Measurements from ENCODE around the gene GDPGP1.
"Not testable (repeated sequence)": the region's sequence is repeated elsewhere in the genome, so short reads cannot be mapped to it uniquely, and the experiment has no call there.

DNA sequence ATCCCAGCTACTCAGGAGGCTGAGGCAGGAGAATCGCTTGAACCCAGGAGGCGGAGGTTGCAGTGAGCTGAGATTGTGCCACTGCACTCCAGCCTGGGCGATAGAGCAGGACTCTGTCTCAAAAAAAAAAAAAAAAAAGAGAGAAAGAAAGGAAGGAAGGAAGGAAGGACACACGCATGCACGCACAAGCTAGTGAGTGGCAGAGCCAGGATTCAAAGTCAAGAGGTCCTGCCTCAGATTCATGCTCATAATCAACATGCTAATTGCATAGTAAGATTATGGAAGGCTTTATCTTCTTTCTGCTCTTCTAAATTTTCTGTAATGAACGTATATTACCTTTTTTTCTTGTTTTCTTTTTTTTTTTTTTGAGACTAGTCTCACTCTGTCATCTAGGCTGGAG is 26.7 kb downstream of the GDPGP1 start:
- not testable (repeated sequence) for TF ChIP-seq CTCF (conservative IDR thresholded peaks at IDR 0.05; ENCODE audit: low read depth in 2 of 2); REST (IDR thresholded peaks at IDR 0.05; ENCODE audit: unreplicated experiment); STAT1 (IDR thresholded peaks at IDR 0.05; ENCODE audit: unreplicated experiment); CREB1 (CRISPR knock-in tag; IDR thresholded peaks at IDR 0.05; ENCODE audit: low read depth); EZH2 (IDR thresholded peaks at IDR 0.05; ENCODE audit: low read depth, unreplicated experiment); POLR2AphosphoS5 (IDR thresholded peaks at IDR 0.05; ENCODE audit: low read depth); ZNF331 (CRISPR knock-in tag; IDR thresholded peaks at IDR 0.05; ENCODE audit: low read depth); EZH2phosphoT487 (IDR thresholded peaks at IDR 0.05; ENCODE audit: unreplicated experiment); ZNF114 (CRISPR knock-in tag; IDR thresholded peaks at IDR 0.05); JUNB (IDR thresholded peaks at IDR 0.05; ENCODE audit: unreplicated experiment); NANOG (IDR thresholded peaks at IDR 0.05; ENCODE audit: borderline replicate concordance)
- TF ChIP-seq, protein P1, sequence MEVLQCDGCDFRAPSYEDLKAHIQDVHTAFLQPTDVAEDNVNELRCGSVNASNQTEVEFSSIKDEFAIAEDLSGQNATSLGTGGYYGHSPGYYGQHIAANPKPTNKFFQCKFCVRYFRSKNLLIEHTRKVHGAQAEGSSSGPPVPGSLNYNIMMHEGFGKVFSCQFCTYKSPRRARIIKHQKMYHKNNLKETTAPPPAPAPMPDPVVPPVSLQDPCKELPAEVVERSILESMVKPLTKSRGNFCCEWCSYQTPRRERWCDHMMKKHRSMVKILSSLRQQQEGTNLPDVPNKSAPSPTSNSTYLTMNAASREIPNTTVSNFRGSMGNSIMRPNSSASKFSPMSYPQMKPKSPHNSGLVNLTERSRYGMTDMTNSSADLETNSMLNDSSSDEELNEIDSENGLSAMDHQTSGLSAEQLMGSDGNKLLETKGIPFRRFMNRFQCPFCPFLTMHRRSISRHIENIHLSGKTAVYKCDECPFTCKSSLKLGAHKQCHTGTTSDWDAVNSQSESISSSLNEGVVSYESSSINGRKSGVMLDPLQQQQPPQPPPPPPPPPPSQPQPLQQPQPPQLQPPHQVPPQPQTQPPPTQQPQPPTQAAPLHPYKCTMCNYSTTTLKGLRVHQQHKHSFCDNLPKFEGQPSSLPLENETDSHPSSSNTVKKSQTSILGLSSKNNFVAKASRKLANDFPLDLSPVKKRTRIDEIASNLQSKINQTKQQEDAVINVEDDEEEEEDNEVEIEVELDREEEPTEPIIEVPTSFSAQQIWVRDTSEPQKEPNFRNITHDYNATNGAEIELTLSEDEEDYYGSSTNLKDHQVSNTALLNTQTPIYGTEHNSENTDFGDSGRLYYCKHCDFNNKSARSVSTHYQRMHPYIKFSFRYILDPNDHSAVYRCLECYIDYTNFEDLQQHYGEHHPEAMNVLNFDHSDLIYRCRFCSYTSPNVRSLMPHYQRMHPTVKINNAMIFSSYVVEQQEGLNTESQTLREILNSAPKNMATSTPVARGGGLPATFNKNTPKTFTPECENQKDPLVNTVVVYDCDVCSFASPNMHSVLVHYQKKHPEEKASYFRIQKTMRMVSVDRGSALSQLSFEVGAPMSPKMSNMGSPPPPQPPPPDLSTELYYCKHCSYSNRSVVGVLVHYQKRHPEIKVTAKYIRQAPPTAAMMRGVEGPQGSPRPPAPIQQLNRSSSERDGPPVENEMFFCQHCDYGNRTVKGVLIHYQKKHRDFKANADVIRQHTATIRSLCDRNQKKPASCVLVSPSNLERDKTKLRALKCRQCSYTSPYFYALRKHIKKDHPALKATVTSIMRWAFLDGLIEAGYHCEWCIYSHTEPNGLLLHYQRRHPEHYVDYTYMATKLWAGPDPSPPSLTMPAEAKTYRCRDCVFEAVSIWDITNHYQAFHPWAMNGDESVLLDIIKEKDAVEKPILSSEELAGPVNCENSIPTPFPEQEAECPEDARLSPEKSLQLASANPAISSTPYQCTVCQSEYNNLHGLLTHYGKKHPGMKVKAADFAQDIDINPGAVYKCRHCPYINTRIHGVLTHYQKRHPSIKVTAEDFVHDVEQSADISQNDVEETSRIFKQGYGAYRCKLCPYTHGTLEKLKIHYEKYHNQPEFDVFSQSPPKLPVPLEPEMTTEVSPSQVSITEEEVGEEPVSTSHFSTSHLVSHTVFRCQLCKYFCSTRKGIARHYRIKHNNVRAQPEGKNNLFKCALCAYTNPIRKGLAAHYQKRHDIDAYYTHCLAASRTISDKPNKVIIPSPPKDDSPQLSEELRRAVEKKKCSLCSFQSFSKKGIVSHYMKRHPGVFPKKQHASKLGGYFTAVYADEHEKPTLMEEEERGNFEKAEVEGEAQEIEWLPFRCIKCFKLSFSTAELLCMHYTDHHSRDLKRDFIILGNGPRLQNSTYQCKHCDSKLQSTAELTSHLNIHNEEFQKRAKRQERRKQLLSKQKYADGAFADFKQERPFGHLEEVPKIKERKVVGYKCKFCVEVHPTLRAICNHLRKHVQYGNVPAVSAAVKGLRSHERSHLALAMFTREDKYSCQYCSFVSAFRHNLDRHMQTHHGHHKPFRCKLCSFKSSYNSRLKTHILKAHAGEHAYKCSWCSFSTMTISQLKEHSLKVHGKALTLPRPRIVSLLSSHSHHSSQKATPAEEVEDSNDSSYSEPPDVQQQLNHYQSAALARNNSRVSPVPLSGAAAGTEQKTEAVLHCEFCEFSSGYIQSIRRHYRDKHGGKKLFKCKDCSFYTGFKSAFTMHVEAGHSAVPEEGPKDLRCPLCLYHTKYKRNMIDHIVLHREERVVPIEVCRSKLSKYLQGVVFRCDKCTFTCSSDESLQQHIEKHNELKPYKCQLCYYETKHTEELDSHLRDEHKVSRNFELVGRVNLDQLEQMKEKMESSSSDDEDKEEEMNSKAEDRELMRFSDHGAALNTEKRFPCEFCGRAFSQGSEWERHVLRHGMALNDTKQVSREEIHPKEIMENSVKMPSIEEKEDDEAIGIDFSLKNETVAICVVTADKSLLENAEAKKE (CRISPR knock-in tag; IDR thresholded peaks at IDR 0.05) = not testable (repeated sequence)
